ENCODE results near the gene LRRC74B.

The LRRC74B gene

DNA sequence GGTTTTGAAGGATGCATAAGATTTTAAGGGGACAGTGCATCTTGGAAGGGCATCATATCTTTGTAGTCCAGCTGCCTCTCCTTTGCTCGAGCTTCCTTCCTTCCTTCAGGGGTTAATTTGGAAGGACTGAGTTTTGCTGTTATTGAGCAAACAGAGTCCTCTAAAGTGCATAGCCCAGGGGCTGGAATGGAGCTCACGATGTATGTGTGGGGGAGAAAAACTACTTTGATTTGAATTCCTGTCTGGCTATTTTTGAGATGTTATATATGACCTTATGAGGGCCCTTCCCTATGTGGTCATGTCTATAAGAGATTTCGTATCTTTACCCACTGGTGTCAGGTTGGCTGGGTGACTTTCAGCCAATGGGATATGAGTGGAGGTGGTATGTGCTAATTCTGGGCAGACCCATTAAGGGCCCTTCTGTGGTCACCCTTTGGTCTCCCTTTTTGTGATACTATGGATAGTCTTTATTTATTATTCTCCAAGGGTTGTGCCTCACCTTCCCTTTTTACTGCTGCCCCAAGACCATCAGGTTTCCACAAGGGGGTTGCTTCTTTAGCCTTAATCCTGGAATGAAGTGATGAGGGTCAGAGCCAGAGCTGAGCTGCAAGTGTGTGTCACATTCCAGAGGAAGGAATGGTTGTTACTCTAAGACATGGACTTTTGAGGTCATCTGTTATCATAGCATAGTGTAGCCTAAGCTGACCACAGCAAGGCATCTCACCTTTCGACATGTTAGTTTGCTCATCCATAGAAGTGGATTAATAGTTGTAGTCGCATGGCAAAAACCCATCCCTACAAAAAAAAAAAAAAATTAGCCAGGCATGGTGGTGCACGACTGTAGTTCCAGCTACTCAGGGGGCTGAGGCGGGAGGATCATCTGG lies 54.6 kb downstream of the LRRC74B start:
- Histone ChIP-seq H3K27me3 (ENCODE audit: insufficient read depth, low read depth) (no peaks in the 10 kb centered on the region), H3K4me1 (ENCODE audit: low read depth, poor library complexity, severe bottlenecking) (no peaks in the 10 kb centered on the region), H3K4me2 (no peak overlapping the region), H3K4me3 (IDR thresholded peaks at IDR 0.05; ENCODE audit: insufficient read depth, low read depth, low read length) (no peak overlapping the region), H2AFZ (ENCODE audit: low read depth) (no peak overlapping the region), H3K27ac (no peak overlapping the region), H3K9ac (no peak overlapping the region), H4K20me1 (ENCODE audit: insufficient read depth) (no peaks in the 10 kb centered on the region), H3K79me2 (ENCODE audit: insufficient read depth, low read depth) (no peaks in the 10 kb centered on the region), H3K36me3 (ENCODE audit: insufficient read depth) (no peaks in the 10 kb centered on the region)
- TF ChIP-seq, protein P1, sequence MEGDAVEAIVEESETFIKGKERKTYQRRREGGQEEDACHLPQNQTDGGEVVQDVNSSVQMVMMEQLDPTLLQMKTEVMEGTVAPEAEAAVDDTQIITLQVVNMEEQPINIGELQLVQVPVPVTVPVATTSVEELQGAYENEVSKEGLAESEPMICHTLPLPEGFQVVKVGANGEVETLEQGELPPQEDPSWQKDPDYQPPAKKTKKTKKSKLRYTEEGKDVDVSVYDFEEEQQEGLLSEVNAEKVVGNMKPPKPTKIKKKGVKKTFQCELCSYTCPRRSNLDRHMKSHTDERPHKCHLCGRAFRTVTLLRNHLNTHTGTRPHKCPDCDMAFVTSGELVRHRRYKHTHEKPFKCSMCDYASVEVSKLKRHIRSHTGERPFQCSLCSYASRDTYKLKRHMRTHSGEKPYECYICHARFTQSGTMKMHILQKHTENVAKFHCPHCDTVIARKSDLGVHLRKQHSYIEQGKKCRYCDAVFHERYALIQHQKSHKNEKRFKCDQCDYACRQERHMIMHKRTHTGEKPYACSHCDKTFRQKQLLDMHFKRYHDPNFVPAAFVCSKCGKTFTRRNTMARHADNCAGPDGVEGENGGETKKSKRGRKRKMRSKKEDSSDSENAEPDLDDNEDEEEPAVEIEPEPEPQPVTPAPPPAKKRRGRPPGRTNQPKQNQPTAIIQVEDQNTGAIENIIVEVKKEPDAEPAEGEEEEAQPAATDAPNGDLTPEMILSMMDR (conservative IDR thresholded peaks at IDR 0.05; ENCODE audit: low read depth, low read length) = no peak

DNA sequence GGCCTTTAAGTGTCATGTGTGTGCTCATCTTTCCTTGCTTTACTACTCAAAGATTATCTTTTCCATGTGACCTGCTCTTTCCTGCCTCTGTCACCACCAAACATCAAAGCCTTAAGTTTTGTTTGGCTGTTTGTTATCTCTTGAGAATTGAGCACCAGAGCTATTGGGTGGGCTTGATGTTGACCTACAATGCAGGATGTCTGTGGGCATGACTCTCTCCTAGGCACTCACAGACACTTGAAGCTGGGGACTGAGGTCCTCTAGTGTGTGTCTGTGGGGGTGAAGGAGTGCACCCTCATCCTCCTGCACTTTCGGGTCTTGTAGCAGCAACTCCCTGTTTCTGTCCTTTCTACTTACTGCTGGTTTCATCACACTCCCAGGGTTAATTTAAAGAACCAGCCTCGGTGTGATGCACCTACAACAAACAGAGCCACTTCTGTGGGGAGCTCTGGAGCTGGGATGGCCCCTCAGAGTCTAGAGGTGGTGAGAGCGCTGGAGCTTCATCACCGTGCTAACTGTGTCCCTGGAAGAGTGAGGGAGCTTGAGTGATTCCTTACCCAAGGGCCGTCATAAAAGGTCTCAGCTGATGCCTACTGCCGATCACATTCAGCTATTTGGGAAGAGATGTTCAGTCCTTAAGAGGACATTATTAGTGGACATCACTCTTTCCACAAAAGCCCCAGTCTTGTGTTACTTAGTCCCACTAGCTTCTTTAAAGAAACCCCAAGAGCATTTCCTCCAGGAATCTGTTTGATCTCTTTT lies 56.3 kb downstream of the LRRC74B start:
- TF ChIP-seq, protein P1 (conservative IDR thresholded peaks at IDR 0.05; ENCODE audit: low read depth, low read length) = no peak
- Histone ChIP-seq H3K4me3 (IDR thresholded peaks at IDR 0.05; ENCODE audit: insufficient read depth, low read depth, low read length) (no peak overlapping the region), H3K79me2 (ENCODE audit: insufficient read depth, low read depth) (no peaks in the 10 kb centered on the region), H3K4me2 (no peak overlapping the region; the same call in 1 of the 2 replicates), H4K20me1 (ENCODE audit: insufficient read depth) (no peaks in the 10 kb centered on the region), H3K27ac (no peak overlapping the region), H2AFZ (ENCODE audit: low read depth) (peak overlapping the region; percentile 58; the same call in 1 of the 2 replicates), H3K27me3 (ENCODE audit: insufficient read depth, low read depth) (no peaks in the 10 kb centered on the region), H3K9ac (no peak overlapping the region), H3K4me1 (ENCODE audit: low read depth, poor library complexity, severe bottlenecking) (no peaks in the 10 kb centered on the region), H3K36me3 (ENCODE audit: insufficient read depth) (no peaks in the 10 kb centered on the region)

DNA sequence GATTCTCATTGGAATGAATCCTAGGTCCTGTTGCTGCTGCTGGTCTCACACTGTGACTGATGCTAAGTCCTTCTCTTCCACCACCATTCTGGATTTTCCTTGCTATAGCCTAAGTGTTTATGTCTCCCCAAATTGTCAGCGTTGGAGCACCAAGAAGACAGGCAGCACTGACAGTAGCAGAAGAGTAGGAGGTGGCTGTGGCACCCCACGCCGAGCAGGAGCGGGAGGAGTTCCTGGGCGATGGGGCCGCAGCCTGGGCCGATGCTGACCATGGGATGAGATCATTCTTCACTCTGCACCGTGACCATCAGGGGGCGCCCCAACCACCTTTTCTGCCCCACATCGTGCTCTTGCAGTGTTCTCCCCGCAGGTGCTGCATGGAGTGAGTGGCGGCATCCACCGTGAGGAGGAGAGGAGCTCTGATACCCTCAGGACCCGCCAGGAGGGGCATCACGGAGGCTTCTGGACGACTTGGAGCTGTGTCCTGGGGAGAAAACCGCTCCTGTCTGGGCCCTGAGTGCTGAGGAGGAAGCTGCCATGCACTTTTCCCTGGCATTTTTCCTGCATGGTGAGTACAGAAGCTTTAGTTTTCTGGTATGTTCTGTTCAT lies 57.0 kb downstream of the LRRC74B start:
- H3K9ac ChIP-seq = 0 out of 2 replicates have a peak overlapping the region, but pooled peaks have one; percentile 14
- TF ChIP-seq, protein P1 (conservative IDR thresholded peaks at IDR 0.05; ENCODE audit: low read depth, low read length) = peak; percentile 87
- no peak overlapping the region for H3K27ac ChIP-seq
- H3K36me3 ChIP-seq (ENCODE audit: insufficient read depth) = no peaks in the 10 kb centered on the region
- H3K4me1 ChIP-seq (ENCODE audit: low read depth, poor library complexity, severe bottlenecking) = no peaks in the 10 kb centered on the region
- peak overlapping the region; percentile 31; the same call in 1 of the 2 replicates for H3K4me2 ChIP-seq
- no peaks in the 10 kb centered on the region for H3K27me3 ChIP-seq (ENCODE audit: insufficient read depth, low read depth)
- H2AFZ ChIP-seq (ENCODE audit: low read depth) = peak overlapping the region; percentile 58; the same call in 1 of the 2 replicates
- H3K79me2 ChIP-seq (ENCODE audit: insufficient read depth, low read depth) = no peaks in the 10 kb centered on the region
- H3K4me3 ChIP-seq (IDR thresholded peaks at IDR 0.05; ENCODE audit: insufficient read depth, low read depth, low read length) = no peak overlapping the region
- H4K20me1 ChIP-seq (ENCODE audit: insufficient read depth) = no peaks in the 10 kb centered on the region

DNA sequence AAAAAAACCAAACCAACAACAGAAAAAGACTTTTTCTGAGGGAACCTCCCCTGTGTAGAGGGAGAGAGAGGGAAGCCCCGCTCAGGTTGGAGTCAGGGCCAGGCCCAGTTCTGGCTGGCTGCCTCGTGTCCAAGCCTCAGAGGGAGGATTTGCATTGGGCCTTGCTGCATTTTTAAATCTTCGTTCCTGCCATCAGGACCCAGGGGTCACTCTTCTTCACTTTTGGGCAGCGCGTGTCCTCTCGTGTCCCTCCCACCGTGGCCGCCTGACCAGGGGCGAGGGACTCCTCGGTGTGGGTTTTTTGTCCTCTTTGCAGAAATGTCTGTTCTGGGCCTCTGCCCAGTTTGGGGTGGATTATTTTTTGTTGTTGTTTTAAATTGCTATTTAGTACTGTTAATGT lies 57.9 kb downstream of the LRRC74B start:
- no peak overlapping the region for H3K4me2 ChIP-seq

More for the DNA sequence above, 57.9 kb downstream of the LRRC74B start:
- Histone ChIP-seq H3K27me3 (ENCODE audit: insufficient read depth, low read depth) (no peaks in the 10 kb centered on the region), H3K4me3 (IDR thresholded peaks at IDR 0.05; ENCODE audit: insufficient read depth, low read depth, low read length) (no peak overlapping the region), H3K9ac (no peak overlapping the region), H2AFZ (ENCODE audit: low read depth) (no peak overlapping the region), H3K27ac (no peak overlapping the region), H3K4me1 (ENCODE audit: low read depth, poor library complexity, severe bottlenecking) (no peaks in the 10 kb centered on the region), H3K36me3 (ENCODE audit: insufficient read depth) (no peaks in the 10 kb centered on the region), H3K79me2 (ENCODE audit: insufficient read depth, low read depth) (no peaks in the 10 kb centered on the region), H4K20me1 (ENCODE audit: insufficient read depth) (no peaks in the 10 kb centered on the region)
- TF ChIP-seq, protein P1 (conservative IDR thresholded peaks at IDR 0.05; ENCODE audit: low read depth, low read length) = no peak
